Loucy (cell line): ENCODE data around the gene BEX3.

Source experiments
- H2AFZ ChIP-seq: fragments of 200-600 bp; sonication (generic); 2 replicates; pipeline ENCODE4 v1.6.0; 2016; ENCODE audit warnings: antibody characterized with exemption, mild to moderate bottlenecking, low read length, moderate library complexity
- H3F3A ChIP-seq: fragments of 200-600 bp; 2 replicates; pipeline ENCODE4 v1.6.0; 2016; ENCODE audit warnings: antibody characterized with exemption, low read depth, mild to moderate bottlenecking
- H3K27me3 ChIP-seq: fragments of 200-600 bp; sonication (generic); 2 replicates; pipeline ENCODE4 v1.6.1; 2014; ENCODE audit warnings: low read length, mild to moderate bottlenecking; ENCODE audit not compliant: insufficient read depth, poor library complexity, severe bottlenecking
- H3K36me3 ChIP-seq: fragments of 200-600 bp; sonication (generic); 2 replicates; pipeline ENCODE4 v1.6.1; 2016; ENCODE audit warnings: low read length; ENCODE audit not compliant: insufficient read depth
- H3K4me1 ChIP-seq: fragments of 200-600 bp; sonication (generic); 2 replicates; pipeline ENCODE4 v1.5.1; 2014; ENCODE audit warnings: low read length, mild to moderate bottlenecking; ENCODE audit not compliant: insufficient read depth, poor library complexity, severe bottlenecking
- H3K4me2 ChIP-seq: fragments of 200-600 bp; sonication (generic); 2 replicates; pipeline ENCODE4 v1.6.0; 2014; ENCODE audit warnings: antibody characterized with exemption, low read length, low read depth, mild to moderate bottlenecking; ENCODE audit not compliant: poor library complexity, severe bottlenecking
- H3K4me3 ChIP-seq: fragments of 200-600 bp; sonication (generic); 2 replicates; pipeline ENCODE4 v1.5.1; 2014; ENCODE audit warnings: low read length, mild to moderate bottlenecking, mixed read lengths; ENCODE audit not compliant: poor library complexity, severe bottlenecking
- H3K79me2 ChIP-seq: fragments of 200-600 bp; sonication (generic); 2 replicates; pipeline ENCODE4 v1.6.1; 2014; ENCODE audit warnings: low read length; ENCODE audit not compliant: insufficient read depth
- H3K9ac ChIP-seq: fragments of 200-600 bp; sonication (generic); 2 replicates; pipeline ENCODE4 v1.6.0; 2014; ENCODE audit warnings: mild to moderate bottlenecking, low read depth, low read length, moderate library complexity; ENCODE audit not compliant: poor library complexity, severe bottlenecking
- H3K9me2 ChIP-seq: fragments of 200-600 bp; sonication (generic); replicated peaks from 2 replicates; pipeline ENCODE4 v1.6.1; 2016; ENCODE audit warnings: low read depth, low read length, mixed read lengths
- H3K9me3 ChIP-seq: fragments of 200-600 bp; sonication (generic); 2 replicates; pipeline ENCODE4 v1.6.1; 2014; ENCODE audit warnings: mild to moderate bottlenecking, antibody characterized with exemption, low read length, low read depth; ENCODE audit not compliant: insufficient read depth
- H4K20me1 ChIP-seq: fragments of 200-600 bp; sonication (generic); 2 replicates; pipeline ENCODE4 v1.6.0; 2014; ENCODE audit warnings: antibody characterized with exemption, low read length, mild to moderate bottlenecking; ENCODE audit not compliant: insufficient read depth, poor library complexity, severe bottlenecking
- EZH2phosphoT487 ChIP-seq: fragments of 200-600 bp; IDR thresholded peaks from 2 replicates; pipeline ENCODE4 v1.6.1; 2018; ENCODE audit warnings: antibody characterized with exemption, mild to moderate bottlenecking, moderate library complexity, borderline replicate concordance
- TF ChIP-seq, protein P1 (sequence below): fragments of 200-600 bp; sonication (generic); conservative IDR thresholded peaks from 2 replicates; pipeline ENCODE4 v1.5.1; 2014; ENCODE audit warnings: mild to moderate bottlenecking, antibody characterized with exemption, low read length

BEX3 gene

DNA sequence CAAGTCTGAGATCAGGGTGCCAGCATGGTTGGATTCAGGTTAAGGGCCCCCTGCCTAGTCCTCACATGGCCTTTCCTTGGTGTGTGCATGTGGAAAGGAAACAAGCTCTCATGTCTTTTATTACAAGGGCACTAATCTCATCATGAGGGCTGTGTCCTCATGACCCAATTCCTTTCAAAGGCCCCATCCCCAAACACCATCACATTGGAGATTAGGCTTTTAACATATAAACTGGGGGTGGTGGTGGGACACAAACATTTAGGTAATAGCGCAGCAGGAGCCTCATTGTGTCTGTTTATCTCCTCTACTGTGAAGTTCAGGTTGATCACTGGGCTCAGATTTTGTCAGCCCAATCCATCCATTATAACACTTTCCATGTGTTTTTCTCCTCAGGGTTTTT lies 41.0 kb downstream of the BEX3 start:
- H3K4me3 ChIP-seq = no peak overlapping the region
- no peak overlapping the region for H2AFZ ChIP-seq
- no peaks in the 10 kb centered on the region for H4K20me1 ChIP-seq
- no peaks in the 10 kb centered on the region for H3K36me3 ChIP-seq
- H3K4me2 ChIP-seq = no peak overlapping the region
- no peak for TF ChIP-seq EZH2phosphoT487
- TF ChIP-seq, protein P1, sequence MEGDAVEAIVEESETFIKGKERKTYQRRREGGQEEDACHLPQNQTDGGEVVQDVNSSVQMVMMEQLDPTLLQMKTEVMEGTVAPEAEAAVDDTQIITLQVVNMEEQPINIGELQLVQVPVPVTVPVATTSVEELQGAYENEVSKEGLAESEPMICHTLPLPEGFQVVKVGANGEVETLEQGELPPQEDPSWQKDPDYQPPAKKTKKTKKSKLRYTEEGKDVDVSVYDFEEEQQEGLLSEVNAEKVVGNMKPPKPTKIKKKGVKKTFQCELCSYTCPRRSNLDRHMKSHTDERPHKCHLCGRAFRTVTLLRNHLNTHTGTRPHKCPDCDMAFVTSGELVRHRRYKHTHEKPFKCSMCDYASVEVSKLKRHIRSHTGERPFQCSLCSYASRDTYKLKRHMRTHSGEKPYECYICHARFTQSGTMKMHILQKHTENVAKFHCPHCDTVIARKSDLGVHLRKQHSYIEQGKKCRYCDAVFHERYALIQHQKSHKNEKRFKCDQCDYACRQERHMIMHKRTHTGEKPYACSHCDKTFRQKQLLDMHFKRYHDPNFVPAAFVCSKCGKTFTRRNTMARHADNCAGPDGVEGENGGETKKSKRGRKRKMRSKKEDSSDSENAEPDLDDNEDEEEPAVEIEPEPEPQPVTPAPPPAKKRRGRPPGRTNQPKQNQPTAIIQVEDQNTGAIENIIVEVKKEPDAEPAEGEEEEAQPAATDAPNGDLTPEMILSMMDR = no peak
- H3K9ac ChIP-seq = no peak overlapping the region
- no peaks in the 10 kb centered on the region for H3K9me3 ChIP-seq
- H3K27me3 ChIP-seq = no peaks in the 10 kb centered on the region
- H3K79me2 ChIP-seq = no peaks in the 10 kb centered on the region
- H3K4me1 ChIP-seq = no peaks in the 10 kb centered on the region
- H3K9me2 ChIP-seq = no peaks in the 10 kb centered on the region
- no peaks in the 10 kb centered on the region for H3F3A ChIP-seq

DNA sequence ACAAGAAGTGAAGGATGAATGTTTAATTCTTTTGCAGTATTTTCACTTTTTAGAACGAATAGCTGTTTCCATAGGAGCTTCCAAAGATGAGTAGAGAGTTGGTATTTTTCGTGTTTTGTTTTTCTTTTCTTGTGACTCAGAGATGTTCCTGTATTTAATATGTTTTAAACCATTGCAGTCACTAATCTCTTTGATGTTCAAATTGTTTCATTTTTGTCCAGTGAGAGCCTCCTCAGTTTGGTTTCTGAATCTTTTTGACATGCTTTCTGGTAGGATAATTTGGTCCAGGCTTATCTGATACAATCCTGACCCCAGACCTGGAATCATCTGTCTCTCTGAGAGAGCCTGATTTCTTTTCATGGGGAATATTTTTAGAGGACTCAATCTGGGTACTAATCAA lies 41.6 kb downstream of the BEX3 start:
- no peak overlapping the region for H3K9ac ChIP-seq
- no peaks in the 10 kb centered on the region for H3K4me1 ChIP-seq
- H3K9me3 ChIP-seq = no peaks in the 10 kb centered on the region
- H3K36me3 ChIP-seq = no peaks in the 10 kb centered on the region
- no peaks in the 10 kb centered on the region for H3K27me3 ChIP-seq
- H3K79me2 ChIP-seq = no peaks in the 10 kb centered on the region
- no peak overlapping the region for H2AFZ ChIP-seq
- no peak overlapping the region for H3K4me2 ChIP-seq
- no peaks in the 10 kb centered on the region for H3F3A ChIP-seq
- TF ChIP-seq, protein P1 = no peak
- no peak for TF ChIP-seq EZH2phosphoT487
- H3K4me3 ChIP-seq = no peak overlapping the region
- no peaks in the 10 kb centered on the region for H3K9me2 ChIP-seq
- H4K20me1 ChIP-seq = no peaks in the 10 kb centered on the region

DNA sequence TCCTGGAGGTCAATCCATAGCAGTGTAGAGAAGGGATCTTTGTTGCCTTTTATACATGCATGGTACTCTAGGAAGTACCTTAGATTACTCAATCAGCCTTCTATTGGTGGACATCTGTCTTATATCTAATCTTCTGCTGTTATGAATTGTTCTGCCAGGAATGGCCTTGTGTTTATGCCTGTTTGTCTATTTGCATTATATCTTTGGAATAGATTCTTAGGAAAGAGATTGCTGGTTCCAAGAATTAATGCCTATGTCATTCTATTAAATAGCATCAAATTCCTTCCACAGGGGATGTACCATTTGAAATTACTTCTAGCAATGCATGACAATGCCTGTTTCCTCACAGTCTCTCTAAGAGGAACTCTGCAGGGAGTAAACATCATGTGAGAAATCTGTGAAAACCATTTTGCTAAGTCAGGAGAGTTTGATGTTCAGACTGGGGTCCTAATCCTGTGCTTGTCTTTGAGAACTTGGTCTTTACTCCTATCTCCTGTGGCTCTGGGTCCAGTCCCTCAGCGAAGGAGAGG lies 42.5 kb downstream of the BEX3 start:
- Histone ChIP-seq H2AFZ (no peak overlapping the region), H3K9me2 (no peaks in the 10 kb centered on the region), H3K4me3 (no peak overlapping the region), H3K79me2 (no peaks in the 10 kb centered on the region), H3F3A (no peaks in the 10 kb centered on the region), H4K20me1 (no peaks in the 10 kb centered on the region), H3K4me1 (no peaks in the 10 kb centered on the region), H3K27me3 (no peaks in the 10 kb centered on the region), H3K36me3 (no peaks in the 10 kb centered on the region), H3K9me3 (no peaks in the 10 kb centered on the region), H3K9ac (no peak overlapping the region), H3K4me2 (no peak overlapping the region)
- TF ChIP-seq, protein P1 = no peak
- TF ChIP-seq EZH2phosphoT487 = no peak
